Renal cortex interstitium (tissue), 11 donors: Measurements from ENCODE around the gene IVNS1ABP. TPM values are rescaled to one million over a fixed set of nuclear protein-coding genes. Genes with fewer than 3 reads are reported as not detected.
A peak's percentile ranks its signal among the peaks of the same experiment; 100 is the strongest.
"Not testable (repeated sequence)": the region's sequence is repeated elsewhere in the genome, so short reads cannot be mapped to it uniquely, and the experiment has no call there.

Experiments
- DNase-seq, 11 donors: peaks; one replicate each; pipeline ENCODE4 v3.0.0-alpha.2; 2013; ENCODE audit warnings: low read depth in 9 of 11, low spot score in 4 of 11; ENCODE audit errors: extremely low read depth in 1 of 11
- polyA plus RNA-seq, 3 donors: library from polyadenylated mRNA; unstranded; fragments of 120-200 nt; gene quantifications; one replicate each; pipeline ENCODE4 v1.2.1, GENCODE V29; 2013; ENCODE audit not compliant: insufficient read length in 3 of 3

IVNS1ABP gene
- polyA plus RNA-seq, 3 donors: 248 to 586 (median 303) TPM

GRCh38 chr1:185342672-185343259, 25.7 kb upstream of the IVNS1ABP start:
- no peak for DNase-seq

GRCh38 chr1:185342017-185342416, 25.0 kb upstream of the IVNS1ABP start:
- DNase-seq: no peak

GRCh38 chr1:185341196-185341781, 24.2 kb upstream of the IVNS1ABP start:
- no peak for DNase-seq

GRCh38 chr1:185338719-185339622, 21.9 kb upstream of the IVNS1ABP start:
- no peak for DNase-seq

- DNase-seq: no peak
Observed at GRCh38 chr1:185337246-185337645, 20.2 kb upstream of the IVNS1ABP start.

- DNase-seq: no peak
Observed at GRCh38 chr1:185334182-185334581, 17.1 kb upstream of the IVNS1ABP start.

- DNase-seq: no peak
Observed at GRCh38 chr1:185328255-185328654, 11.2 kb upstream of the IVNS1ABP start.

- DNase-seq: peak in 1 of 11 donors; percentile 32
Observed at GRCh38 chr1:185325413-185325812, 8.4 kb upstream of the IVNS1ABP start.

- no peak for DNase-seq
Observed at GRCh38 chr1:185324118-185324517, 7.1 kb upstream of the IVNS1ABP start.

- DNase-seq: no peak
Observed at GRCh38 chr1:185322636-185323035, 5.6 kb upstream of the IVNS1ABP start.

- not testable (repeated sequence) for DNase-seq
Observed at GRCh38 chr1:185321653-185322221, 4.7 kb upstream of the IVNS1ABP start.

DNA sequence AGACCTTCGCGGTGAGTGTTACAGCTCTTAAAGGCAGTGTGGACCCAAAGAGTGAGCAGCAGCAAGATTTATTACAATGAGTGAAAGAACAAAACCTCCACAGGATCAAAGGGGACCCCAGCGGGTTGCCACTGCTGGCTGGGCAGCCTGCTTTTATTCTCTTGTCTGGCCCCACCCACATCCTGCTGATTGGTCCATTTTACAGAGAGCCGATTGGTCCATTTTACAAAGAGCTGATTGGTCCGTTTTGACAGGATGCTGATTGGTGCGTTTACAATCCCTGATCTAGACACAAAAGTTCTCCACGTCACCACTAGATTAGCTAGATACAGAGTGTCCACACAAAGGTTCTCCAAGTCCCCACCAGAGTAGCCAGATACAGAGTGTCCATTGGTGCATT, 4.1 kb upstream of the IVNS1ABP start:
- DNase-seq: not testable (repeated sequence)

DNA sequence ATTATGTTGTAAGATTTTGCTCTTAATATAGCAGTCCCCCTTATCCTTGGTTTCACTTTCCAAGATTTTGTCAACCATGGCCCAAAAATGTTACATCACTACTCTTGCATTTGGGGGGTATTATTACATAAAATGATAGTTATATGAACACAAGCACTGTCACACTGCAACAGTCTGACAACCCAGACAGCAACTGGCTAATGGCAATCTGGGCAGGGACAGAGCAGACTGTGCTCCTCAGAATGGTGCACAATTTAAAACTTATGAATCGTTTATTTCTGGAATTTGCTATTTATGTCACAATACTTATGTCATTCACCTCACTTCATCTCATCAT, 2.1 kb upstream of the IVNS1ABP start:
- no peak for DNase-seq

DNA sequence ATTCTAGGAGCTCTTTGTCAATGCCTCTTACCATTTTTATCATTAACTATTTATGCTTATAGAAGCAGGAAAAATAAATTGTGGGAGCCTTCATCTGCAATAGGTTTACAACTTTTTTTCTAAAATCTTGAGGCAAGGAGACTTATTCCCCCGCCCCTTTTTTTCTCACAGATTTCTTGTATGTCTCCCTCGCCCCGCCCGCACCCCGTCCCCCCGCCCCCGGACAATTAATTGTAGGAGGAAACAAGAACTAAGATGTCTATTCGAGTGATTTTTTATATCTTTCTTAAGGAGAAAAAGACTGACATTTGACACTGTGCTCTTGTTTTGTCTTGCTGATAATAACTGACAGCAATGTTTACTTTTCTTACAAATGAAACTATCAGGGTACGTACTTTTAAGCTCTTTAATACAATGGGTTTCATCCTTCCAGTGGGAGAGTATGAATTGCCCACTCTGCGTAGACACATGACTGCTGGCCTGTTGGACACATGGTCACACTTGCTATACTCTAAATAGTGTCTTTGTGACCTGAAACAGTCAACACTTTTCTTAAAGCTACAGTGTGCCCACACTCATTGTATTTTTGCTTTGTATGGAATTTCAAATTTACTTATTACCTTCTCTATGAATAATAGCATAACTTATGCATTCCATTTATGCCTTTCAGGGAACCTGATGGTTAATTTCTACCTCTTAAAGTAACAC, 1.5 kb upstream of the IVNS1ABP start:
- no peak for DNase-seq

DNA sequence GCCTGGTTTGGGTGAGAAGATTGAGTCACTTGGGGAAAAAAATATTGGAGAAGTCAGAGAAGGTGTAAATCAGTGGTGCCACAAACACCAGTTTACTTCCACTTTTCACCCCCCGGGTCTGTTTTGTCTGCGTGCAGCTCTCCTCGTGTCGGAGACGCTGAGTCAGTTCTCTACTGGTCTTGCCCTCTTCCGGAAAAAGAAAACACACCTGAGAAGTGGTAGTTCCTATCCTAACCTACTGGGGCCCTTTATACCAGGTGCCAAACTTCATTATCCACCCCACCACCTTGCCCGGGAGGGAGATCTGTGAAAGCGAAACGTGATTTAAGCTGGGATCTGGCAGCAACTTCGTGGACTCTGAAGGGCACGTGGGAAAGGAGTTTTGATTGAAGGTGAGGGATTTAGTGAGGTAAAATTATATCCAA, 855 bp upstream of the IVNS1ABP start:
- DNase-seq: peak in 5 of 11 donors; percentile 20 to 33 (median 32)

- DNase-seq: peak; percentile 74 to 89 (median 86)
Observed at GRCh38 chr1:185316163-185317033, 645 bp downstream of the IVNS1ABP start.

DNA sequence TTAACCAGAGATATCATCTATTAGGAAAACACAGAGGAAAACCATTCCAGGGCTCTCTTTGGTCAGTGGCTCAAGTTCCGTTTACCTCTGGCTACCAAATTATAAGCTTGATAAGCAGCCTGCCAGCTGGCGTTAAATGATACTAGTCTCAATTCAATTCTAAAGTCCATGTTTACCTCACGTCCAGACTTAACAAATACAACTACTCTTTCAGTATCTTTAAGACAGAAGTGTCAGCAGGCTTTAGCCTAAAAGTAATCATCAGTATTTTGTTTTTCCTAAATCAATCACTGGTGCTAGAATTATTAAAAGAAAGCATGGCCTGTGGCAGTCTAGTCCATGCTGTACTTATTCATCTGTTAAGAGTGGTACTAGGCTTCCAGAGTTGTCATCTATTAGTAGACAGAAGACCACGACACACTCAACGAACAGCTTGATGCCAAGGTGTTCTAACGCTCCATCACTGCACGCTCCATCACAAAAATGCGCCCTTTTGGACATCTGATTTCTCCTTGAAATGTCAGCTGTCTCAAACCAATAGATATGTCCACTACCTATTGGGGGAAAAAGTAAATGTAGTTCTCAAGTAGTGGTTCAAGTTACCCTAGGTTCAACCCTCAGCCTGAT, 1.5 kb downstream of the IVNS1ABP start:
- no peak for DNase-seq

GRCh38 chr1:185314411-185314810, 2.6 kb downstream of the IVNS1ABP start:
- DNase-seq: peak in 2 of 11 donors; percentile 9 to 24
